OCI-LY3 (cell line): ENCODE data around the gene LRGUK.

Experiments used
- H2AFZ ChIP-seq: fragments of 200-600, 300-600 bp; shearing (Covaris generic); 2 replicates; pipeline ENCODE4 v1.6.0; 2014; ENCODE audit warnings: antibody characterized with exemption, low read depth, low read length
- H3K27ac ChIP-seq: fragments of 200-600, 300-600 bp; sonication (generic); 2 replicates; pipeline ENCODE4 v1.5.1; 2014; ENCODE audit warnings: mild to moderate bottlenecking, low read length, moderate library complexity, mixed read lengths
- H3K27me3 ChIP-seq: fragments of 200-600, 300-600 bp; sonication (generic); 2 replicates; pipeline ENCODE4 v1.6.1; 2014; ENCODE audit warnings: low read depth, low read length, mixed read lengths
- H3K36me3 ChIP-seq: fragments of 200-600, 300-600 bp; sonication (generic); replicated peaks from 2 replicates; pipeline ENCODE3; 2014; ENCODE audit warnings: low read depth, low read length, mixed read lengths
- H3K4me1 ChIP-seq: fragments of 300-600, 200-600 bp; sonication (generic); 2 replicates; pipeline ENCODE4 v1.6.1; 2014; ENCODE audit warnings: low read length, mixed read lengths
- H3K4me2 ChIP-seq: fragments of 200-600, 300-600 bp; sonication (generic); 2 replicates; pipeline ENCODE4 v1.6.1; 2014; ENCODE audit warnings: low read length, mixed read lengths
- H3K4me3 ChIP-seq: fragments of 300-600, 200-600 bp; sonication (generic); 2 replicates; pipeline ENCODE4 v1.5.1; 2014; ENCODE audit warnings: antibody characterized with exemption, mild to moderate bottlenecking, low read length, moderate library complexity
- H3K79me2 ChIP-seq: fragments of 300-600, 200-600 bp; shearing (Covaris generic); 2 replicates; pipeline ENCODE4 v1.6.1; 2014; ENCODE audit warnings: mild to moderate bottlenecking, low read length, mixed read lengths
- H3K9ac ChIP-seq: fragments of 300-600, 200-600 bp; shearing (Covaris generic); 2 replicates; pipeline ENCODE4 v1.6.0; 2014; ENCODE audit warnings: mild to moderate bottlenecking, low read length, moderate library complexity
- H3K9me3 ChIP-seq: fragments of 200-600, 300-600 bp; shearing (Covaris generic); 2 replicates; pipeline ENCODE4 v1.6.1; 2014; ENCODE audit warnings: low read length, mixed read lengths; ENCODE audit not compliant: insufficient read depth
- H4K20me1 ChIP-seq: fragments of 200-600, 300-600 bp; sonication (generic); 2 replicates; pipeline ENCODE4 v1.6.1; 2016; ENCODE audit warnings: low read length, mixed read lengths; ENCODE audit not compliant: insufficient read depth
- EZH2phosphoT487 ChIP-seq: fragments of 200-600 bp; shearing (Covaris generic); IDR thresholded peaks from 2 replicates; pipeline ENCODE4 v1.6.1; 2018; ENCODE audit warnings: antibody characterized with exemption, mixed run types, low read depth
- TF ChIP-seq, protein P1 (sequence below): fragments of 200-600, 300-600 bp; sonication (generic); IDR thresholded peaks from 2 replicates; pipeline ENCODE4 v1.5.1; 2014; ENCODE audit warnings: antibody characterized with exemption, low read length, low read depth

Gene LRGUK

DNA sequence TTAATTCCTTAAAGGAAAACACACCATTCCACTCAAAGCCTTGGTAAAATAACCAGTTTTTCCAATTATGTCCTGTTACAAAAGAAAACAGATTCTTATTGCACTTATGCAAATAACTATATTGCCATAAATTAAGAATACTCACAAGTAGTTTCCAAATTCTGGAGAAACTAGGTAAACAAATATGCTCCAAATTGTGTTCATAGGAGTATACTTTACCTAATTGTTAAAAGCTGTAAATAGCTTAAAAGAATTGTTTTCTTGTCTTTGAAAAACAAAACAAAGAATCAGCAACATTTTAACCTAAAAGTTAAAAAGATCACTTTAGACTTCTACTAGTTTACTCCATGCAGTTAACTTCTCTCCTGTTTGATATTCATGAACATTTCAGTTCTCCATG lies 38.9 kb upstream of the LRGUK start:
- Histone ChIP-seq H3K27ac (no peak overlapping the region), H3K36me3 (peaks cover 2% of the 10 kb centered on the region), H3K27me3 (no peaks in the 10 kb centered on the region), H4K20me1 (no peaks in the 10 kb centered on the region), H3K79me2 (no peaks in the 10 kb centered on the region), H2AFZ (no peak overlapping the region), H3K4me2 (no peak overlapping the region), H3K4me1 (peaks cover 10% of the 10 kb centered on the region), H3K9ac (no peak overlapping the region), H3K9me3 (peaks cover 31% of the 10 kb centered on the region), H3K4me3 (no peak overlapping the region)
- TF ChIP-seq, protein P1, sequence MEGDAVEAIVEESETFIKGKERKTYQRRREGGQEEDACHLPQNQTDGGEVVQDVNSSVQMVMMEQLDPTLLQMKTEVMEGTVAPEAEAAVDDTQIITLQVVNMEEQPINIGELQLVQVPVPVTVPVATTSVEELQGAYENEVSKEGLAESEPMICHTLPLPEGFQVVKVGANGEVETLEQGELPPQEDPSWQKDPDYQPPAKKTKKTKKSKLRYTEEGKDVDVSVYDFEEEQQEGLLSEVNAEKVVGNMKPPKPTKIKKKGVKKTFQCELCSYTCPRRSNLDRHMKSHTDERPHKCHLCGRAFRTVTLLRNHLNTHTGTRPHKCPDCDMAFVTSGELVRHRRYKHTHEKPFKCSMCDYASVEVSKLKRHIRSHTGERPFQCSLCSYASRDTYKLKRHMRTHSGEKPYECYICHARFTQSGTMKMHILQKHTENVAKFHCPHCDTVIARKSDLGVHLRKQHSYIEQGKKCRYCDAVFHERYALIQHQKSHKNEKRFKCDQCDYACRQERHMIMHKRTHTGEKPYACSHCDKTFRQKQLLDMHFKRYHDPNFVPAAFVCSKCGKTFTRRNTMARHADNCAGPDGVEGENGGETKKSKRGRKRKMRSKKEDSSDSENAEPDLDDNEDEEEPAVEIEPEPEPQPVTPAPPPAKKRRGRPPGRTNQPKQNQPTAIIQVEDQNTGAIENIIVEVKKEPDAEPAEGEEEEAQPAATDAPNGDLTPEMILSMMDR, result no peak
- TF ChIP-seq EZH2phosphoT487, result no peak

DNA sequence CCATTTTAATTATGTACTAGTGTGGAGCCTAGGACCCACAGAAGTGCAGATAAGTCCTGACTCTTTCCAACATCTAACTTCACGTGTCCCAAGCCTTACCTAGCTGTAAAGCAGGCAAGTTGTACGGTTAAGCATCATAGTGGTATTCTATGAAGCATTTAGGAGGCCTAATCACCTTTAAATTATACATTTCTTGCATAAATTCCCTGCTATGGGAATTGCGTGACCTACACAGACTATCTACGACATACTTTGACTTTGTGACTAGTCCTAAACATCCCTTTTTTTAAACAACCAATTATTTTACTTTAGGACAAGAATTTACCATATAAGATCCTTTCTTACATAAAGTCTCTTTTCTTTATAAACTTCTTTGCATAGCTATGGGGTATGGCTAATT lies 37.7 kb upstream of the LRGUK start:
- H3K9me3 ChIP-seq, result peaks cover 31% of the 10 kb centered on the region
- no peaks in the 10 kb centered on the region for H3K79me2 ChIP-seq
- no peak overlapping the region for H3K27ac ChIP-seq
- TF ChIP-seq, protein P1, result no peak
- TF ChIP-seq EZH2phosphoT487, result no peak
- no peak overlapping the region for H3K4me3 ChIP-seq
- no peaks in the 10 kb centered on the region for H3K27me3 ChIP-seq
- H4K20me1 ChIP-seq, result no peaks in the 10 kb centered on the region
- peaks cover 2% of the 10 kb centered on the region for H3K36me3 ChIP-seq
- H3K9ac ChIP-seq, result no peak overlapping the region
- no peak overlapping the region for H2AFZ ChIP-seq
- H3K4me2 ChIP-seq, result no peak overlapping the region
- peaks cover 7% of the 10 kb centered on the region for H3K4me1 ChIP-seq

DNA sequence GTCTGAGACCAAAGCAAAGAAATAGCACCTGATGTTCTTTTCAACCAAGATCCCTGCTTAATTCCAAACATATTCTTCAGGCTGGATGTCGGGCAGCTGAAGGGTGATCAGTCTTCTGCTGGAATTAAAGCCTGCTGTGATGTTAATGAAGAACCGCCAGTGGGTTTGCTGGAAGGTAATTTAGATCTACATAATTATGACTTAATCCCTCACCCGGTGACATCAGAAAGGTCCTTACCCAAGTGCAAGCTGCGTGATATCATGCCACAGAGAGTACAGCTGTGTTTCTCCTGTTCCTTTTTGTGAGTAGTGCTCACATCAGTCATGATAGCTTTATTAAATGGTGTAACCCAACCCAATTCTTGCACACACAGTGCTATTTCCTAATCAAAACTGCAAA lies 29.1 kb upstream of the LRGUK start:
- Histone ChIP-seq H3K27ac (no peak overlapping the region), H4K20me1 (no peaks in the 10 kb centered on the region), H3K36me3 (no peaks in the 10 kb centered on the region), H2AFZ (no peak overlapping the region), H3K9ac (no peak overlapping the region), H3K27me3 (no peaks in the 10 kb centered on the region), H3K4me3 (no peak overlapping the region), H3K4me1 (no peaks in the 10 kb centered on the region), H3K9me3 (no peaks in the 10 kb centered on the region), H3K4me2 (no peak overlapping the region), H3K79me2 (no peaks in the 10 kb centered on the region)
- TF ChIP-seq, protein P1, result no peak
- no peak for TF ChIP-seq EZH2phosphoT487

DNA sequence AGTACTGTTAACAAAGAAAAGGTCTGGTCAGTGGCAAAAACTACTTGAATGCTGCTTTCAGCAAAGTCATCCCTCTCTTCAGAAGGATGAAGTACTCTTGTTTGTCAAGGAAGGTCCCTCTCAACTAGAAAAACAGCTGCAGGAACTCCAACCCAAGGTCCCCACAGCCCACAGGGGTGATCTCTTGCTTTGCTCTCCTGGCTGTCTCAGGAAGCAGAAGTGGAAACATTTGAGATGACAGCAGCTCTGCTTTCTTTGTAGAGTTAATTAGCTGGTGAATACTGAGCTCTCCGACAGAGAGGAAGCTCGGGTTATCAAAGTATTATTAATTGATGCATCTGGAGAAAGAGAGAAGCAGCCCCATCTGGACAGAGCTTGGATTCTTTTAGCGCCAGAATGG lies 25.4 kb upstream of the LRGUK start:
- Histone ChIP-seq H3K4me3 (no peak overlapping the region), H3K27ac (no peak overlapping the region), H3K36me3 (no peaks in the 10 kb centered on the region), H3K27me3 (no peaks in the 10 kb centered on the region), H3K4me1 (no peaks in the 10 kb centered on the region), H3K79me2 (no peaks in the 10 kb centered on the region), H4K20me1 (no peaks in the 10 kb centered on the region), H3K9me3 (no peaks in the 10 kb centered on the region), H2AFZ (no peak overlapping the region), H3K9ac (no peak overlapping the region), H3K4me2 (peak overlapping the region; percentile 7; the same call in 1 of the 2 replicates)
- no peak for TF ChIP-seq EZH2phosphoT487
- TF ChIP-seq, protein P1, result no peak
